SK-N-SH (cell line): ENCODE data around the gene SLC10A6. TPM values are rescaled to one million over a fixed set of nuclear protein-coding genes. Genes with fewer than 3 reads are reported as not detected.

ENCODE experiments used
- CTCF ChIA-PET: fragments of 300-600, 350-600 bp; formaldehyde crosslinking; extraction: SDS; loops from one replicate; lab custom pipeline; 2021; lab: Yijun Ruan, JAX
- POLR2A ChIA-PET: fragments of 350-600 bp; sonication (Branson Sonifier 250); formaldehyde crosslinking; extraction: SDS; loops from one replicate; lab custom pipeline; 2020; ENCODE audit warnings: antibody characterized with exemption, inconsistent platforms; lab: Yijun Ruan, JAX
- DNase-seq: peaks from one replicate; pipeline ENCODE4 v3.0.0; 2012
- H2AFZ ChIP-seq: fragments of 200-600 bp; sonication (generic); 2 replicates; pipeline ENCODE4 v1.8.1; 2016; ENCODE audit warnings: antibody characterized with exemption, mild to moderate bottlenecking, low read depth
- H3F3A ChIP-seq: fragments of 200-600 bp; sonication (generic); replicated peaks from 2 replicates; pipeline ENCODE3; 2016; ENCODE audit warnings: antibody characterized with exemption, mild to moderate bottlenecking; ENCODE audit not compliant: insufficient read depth
- H3K27ac ChIP-seq, 2 experiments: fragments of 200-500 bp in 1 of 2; fragments of 200-600 bp in 1 of 2; sonication (Bioruptor generic) in 1 of 2; sonication (generic), shearing (Covaris generic) in 1 of 2; 2 replicates each; pipeline versions ENCODE4 v1.5.1 to v1.6.1; 2014 to 2016; ENCODE audit warnings: low read depth in 2 of 2, inconsistent platforms in 1 of 2, low read length in 1 of 2, mild to moderate bottlenecking in 1 of 2, mixed read lengths in 1 of 2
- H3K27me3 ChIP-seq: fragments of 200-600 bp; sonication (generic), shearing (Covaris generic); 2 replicates; pipeline ENCODE4 v1.6.1; 2016; ENCODE audit warnings: mixed run types; ENCODE audit not compliant: insufficient read depth
- H3K36me3 ChIP-seq, 2 experiments: fragments of 200-500 bp in 1 of 2; fragments of 200-600 bp in 1 of 2; sonication (Bioruptor generic) in 1 of 2; sonication (generic) in 1 of 2; replicated peaks in 1 of 2; 2 replicates each; pipeline versions ENCODE3 to v1.5.1; 2014 to 2016; ENCODE audit warnings: low read length in 1 of 2, mild to moderate bottlenecking in 1 of 2; ENCODE audit not compliant: insufficient read depth in 2 of 2, control insufficient read depth in 1 of 2
- H3K4me1 ChIP-seq, 2 experiments: fragments of 200-500 bp in 1 of 2; fragments of 200-600 bp in 1 of 2; sonication (Bioruptor generic) in 1 of 2; sonication (generic), shearing (Covaris generic) in 1 of 2; 2 replicates each; pipeline versions ENCODE4 v1.5.1 to v1.6.1; 2014 to 2016; ENCODE audit warnings: low read depth in 1 of 2, low read length in 1 of 2, mixed run types in 1 of 2; ENCODE audit not compliant: insufficient read depth in 2 of 2, control insufficient read depth in 1 of 2
- H3K4me2 ChIP-seq: fragments of 200-600 bp; sonication (generic), shearing (Covaris generic); 2 replicates; pipeline ENCODE4 v1.6.1; 2017; ENCODE audit warnings: mixed run types
- H3K4me3 ChIP-seq, 2 experiments: fragments of 200-500 bp in 1 of 2; fragments of 200-600 bp in 1 of 2; sonication (Bioruptor generic) in 1 of 2; sonication (generic), shearing (Covaris generic) in 1 of 2; 2 replicates each; pipeline versions ENCODE4 v1.5.1 to v1.8.1; 2014 to 2016; ENCODE audit warnings: low read depth in 2 of 2, inconsistent platforms in 1 of 2, low read length in 1 of 2, mild to moderate bottlenecking in 1 of 2, mixed read lengths in 1 of 2, moderate library complexity in 1 of 2
- H3K79me2 ChIP-seq: fragments of 200-600 bp; sonication (generic); 2 replicates; pipeline ENCODE4 v1.8.1; 2017; ENCODE audit warnings: mild to moderate bottlenecking; ENCODE audit not compliant: insufficient read depth
- H3K9ac ChIP-seq: fragments of 200-600 bp; sonication (generic); 2 replicates; pipeline ENCODE4 v1.6.1; 2017; ENCODE audit warnings: mixed run types
- H3K9me2 ChIP-seq: fragments of 200-600 bp; sonication (generic); 2 replicates; pipeline ENCODE4 v1.6.1; 2017; ENCODE audit warnings: mixed run types
- H3K9me3 ChIP-seq: fragments of 200-600 bp; sonication (generic); 2 replicates; pipeline ENCODE4 v1.6.1; 2017; ENCODE audit warnings: mixed run types, mild to moderate bottlenecking, moderate library complexity
- H4K20me1 ChIP-seq: fragments of 200-600 bp; sonication (generic); 2 replicates; pipeline ENCODE4 v1.6.1; 2017; ENCODE audit warnings: mild to moderate bottlenecking, mixed run types; ENCODE audit not compliant: insufficient read depth
- CHD2 ChIP-seq: fragments of 150-350 bp; IDR thresholded peaks from 2 replicates; pipeline ENCODE4 v1.6.1; 2018; ENCODE audit warnings: low read length; ENCODE audit not compliant: partially characterized antibody
- EZH2phosphoT487 ChIP-seq: fragments of 200-600 bp; sonication (generic); IDR thresholded peaks from 2 replicates; pipeline ENCODE4 v1.6.1; 2017; ENCODE audit warnings: low read depth, mixed run types, mild to moderate bottlenecking, antibody characterized with exemption, moderate library complexity, borderline replicate concordance
- FOSL2 ChIP-seq: IDR thresholded peaks from 2 replicates; pipeline ENCODE4 v1.4.0; 2012; ENCODE audit warnings: low read depth, mild to moderate bottlenecking, moderate library complexity, borderline replicate concordance
- NFIC ChIP-seq: IDR thresholded peaks from 2 replicates; pipeline ENCODE4 v1.4.0; 2012; ENCODE audit warnings: borderline replicate concordance
- RXRA ChIP-seq: IDR thresholded peaks from 2 replicates; pipeline ENCODE4 v1.4.0; 2012; ENCODE audit warnings: low read depth, mild to moderate bottlenecking, borderline replicate concordance
- SMC3 ChIP-seq: IDR thresholded peaks from 2 replicates; pipeline ENCODE4 v1.6.1; 2012; ENCODE audit warnings: low read depth, low read length, improper control_type of control experiment
- TCF12 ChIP-seq: IDR thresholded peaks from 2 replicates; pipeline ENCODE4 v1.4.0; 2012
- TEAD4 ChIP-seq: IDR thresholded peaks from 2 replicates; pipeline ENCODE4 v1.4.0; 2012; ENCODE audit warnings: mild to moderate bottlenecking, borderline replicate concordance; ENCODE audit not compliant: insufficient read depth
- YY1 ChIP-seq: IDR thresholded peaks from 2 replicates; pipeline ENCODE4 v1.4.0; 2012; ENCODE audit warnings: low read depth, mild to moderate bottlenecking
- WGBS: methylation state at CpG from one replicate; pipeline ENCODE4 v1.1.6; 2017; ENCODE audit warnings: low lambda C conversion rate; 5-methylcytosine and 5-hydroxymethylcytosine counted together
- polyA plus RNA-seq, 3 experiments: library from polyadenylated mRNA; depleted of rRNA; stranded (reverse); fragments of >200 nt; gene quantifications; 2 replicates each; pipeline ENCODE4 v1.2.3, GENCODE V29; 2012
- TF ChIP-seq, protein P1 (sequence below): IDR thresholded peaks from 2 replicates; pipeline ENCODE4 v1.4.0; 2012; ENCODE audit warnings: low read depth
- TF ChIP-seq, protein P2 (sequence below): IDR thresholded peaks from 2 replicates; pipeline ENCODE4 v1.4.0; 2012; ENCODE audit warnings: low read depth, borderline replicate concordance
- TF ChIP-seq, protein P3 (sequence below): fragments of 150-350 bp; IDR thresholded peaks from 2 replicates; pipeline ENCODE4 v1.6.1; 2017; ENCODE audit warnings: antibody characterized with exemption, low read length, low read depth, borderline replicate concordance
- TF ChIP-seq, protein P4 (sequence below): fragments of 200-600 bp; sonication (generic); IDR thresholded peaks from 2 replicates; pipeline ENCODE4 v1.6.1; 2017; ENCODE audit warnings: antibody characterized with exemption, mild to moderate bottlenecking, moderate library complexity

Gene SLC10A6
- polyA plus RNA-seq, 1 of the 3 experiments (the other 2 are of a cell fraction), result not detected

DNA sequence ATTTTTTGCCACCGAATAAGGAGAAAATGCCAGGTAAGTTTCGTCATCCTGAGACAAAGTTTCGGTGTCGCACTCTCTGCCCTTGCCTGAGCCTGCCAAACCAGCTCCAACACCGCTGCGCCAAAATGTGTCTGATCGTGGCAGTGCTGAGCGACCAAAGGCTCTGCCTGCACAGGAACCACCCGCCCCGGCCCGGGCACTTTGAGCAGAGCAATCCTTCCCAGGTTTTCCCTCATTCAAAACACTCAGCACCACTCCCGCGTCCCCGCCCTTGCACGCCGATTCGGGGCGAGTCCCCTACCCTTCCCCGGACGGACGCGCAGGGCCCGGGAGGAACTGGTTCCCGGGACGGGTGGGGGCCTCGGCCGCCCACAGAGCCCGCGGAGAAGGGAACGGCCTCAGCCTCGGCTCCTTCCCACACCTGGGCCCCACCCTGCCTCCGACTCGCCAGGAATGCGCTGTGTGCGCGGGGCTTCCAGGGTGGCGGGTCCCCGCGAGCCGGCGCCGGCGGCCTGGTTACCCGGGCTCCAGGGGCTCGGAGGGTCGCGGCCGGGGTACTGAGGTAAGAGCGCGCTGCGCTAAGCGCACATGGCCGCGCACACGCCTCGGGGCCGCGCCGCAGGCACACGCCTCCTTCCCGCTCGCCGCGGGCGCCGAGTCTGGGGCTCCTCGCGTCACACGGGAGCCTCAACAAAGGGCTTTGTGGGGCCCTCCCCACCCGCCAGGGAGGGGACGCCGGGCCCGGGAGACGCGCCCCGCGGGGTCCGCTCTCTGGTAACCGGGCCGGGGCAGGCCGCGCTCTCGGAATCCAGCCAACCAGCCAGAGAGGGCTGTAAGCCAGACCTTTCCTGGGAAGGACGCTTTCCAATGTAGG is 42.8 kb upstream of the SLC10A6 start, which contains the start of gene C4orf36:
C4orf36 (minus strand) TSS at position 661 of the 874 bp plus-strand sequence. CDS start 902 bp downstream, outside the sequence.
- H3K4me3 ChIP-seq, result peak within 1 kb of the TSS; percentile 78 to 82
- H3K36me3 ChIP-seq, result no peaks in the 10 kb centered on the region
- CTCF ChIA-PET, result interaction anchor here (0.8 to 21.7 kb wide), 6 partner anchors 19 to 394 kb away, joined by 3 to 294 read pairs (median 3); partner anchors contain the start of gene PTPN13
- no peaks in the 10 kb centered on the region for H3K9me3 ChIP-seq
- 29% methylated on average over 11 of the region's 84 CpGs for WGBS
- H3K79me2 ChIP-seq, result no peaks in the 10 kb centered on the region
- peak within 1 kb of the TSS; percentile 93 for H2AFZ ChIP-seq
- TF ChIP-seq TCF12 (no peak), TEAD4 (0 out of 2 replicates have a peak, but pooled peaks have one; percentile 20), NFIC (peak; percentile 81), CHD2 (peak; percentile 11), SMC3 (peak; percentile 15; the same call in 1 of the 2 replicates)
- TF ChIP-seq, protein P1, sequence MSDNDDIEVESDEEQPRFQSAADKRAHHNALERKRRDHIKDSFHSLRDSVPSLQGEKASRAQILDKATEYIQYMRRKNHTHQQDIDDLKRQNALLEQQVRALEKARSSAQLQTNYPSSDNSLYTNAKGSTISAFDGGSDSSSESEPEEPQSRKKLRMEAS, result no peak
- TF ChIP-seq, protein P2, sequence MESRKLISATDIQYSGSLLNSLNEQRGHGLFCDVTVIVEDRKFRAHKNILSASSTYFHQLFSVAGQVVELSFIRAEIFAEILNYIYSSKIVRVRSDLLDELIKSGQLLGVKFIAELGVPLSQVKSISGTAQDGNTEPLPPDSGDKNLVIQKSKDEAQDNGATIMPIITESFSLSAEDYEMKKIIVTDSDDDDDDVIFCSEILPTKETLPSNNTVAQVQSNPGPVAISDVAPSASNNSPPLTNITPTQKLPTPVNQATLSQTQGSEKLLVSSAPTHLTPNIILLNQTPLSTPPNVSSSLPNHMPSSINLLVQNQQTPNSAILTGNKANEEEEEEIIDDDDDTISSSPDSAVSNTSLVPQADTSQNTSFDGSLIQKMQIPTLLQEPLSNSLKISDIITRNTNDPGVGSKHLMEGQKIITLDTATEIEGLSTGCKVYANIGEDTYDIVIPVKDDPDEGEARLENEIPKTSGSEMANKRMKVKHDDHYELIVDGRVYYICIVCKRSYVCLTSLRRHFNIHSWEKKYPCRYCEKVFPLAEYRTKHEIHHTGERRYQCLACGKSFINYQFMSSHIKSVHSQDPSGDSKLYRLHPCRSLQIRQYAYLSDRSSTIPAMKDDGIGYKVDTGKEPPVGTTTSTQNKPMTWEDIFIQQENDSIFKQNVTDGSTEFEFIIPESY, result no peak
- TF ChIP-seq, protein P3, sequence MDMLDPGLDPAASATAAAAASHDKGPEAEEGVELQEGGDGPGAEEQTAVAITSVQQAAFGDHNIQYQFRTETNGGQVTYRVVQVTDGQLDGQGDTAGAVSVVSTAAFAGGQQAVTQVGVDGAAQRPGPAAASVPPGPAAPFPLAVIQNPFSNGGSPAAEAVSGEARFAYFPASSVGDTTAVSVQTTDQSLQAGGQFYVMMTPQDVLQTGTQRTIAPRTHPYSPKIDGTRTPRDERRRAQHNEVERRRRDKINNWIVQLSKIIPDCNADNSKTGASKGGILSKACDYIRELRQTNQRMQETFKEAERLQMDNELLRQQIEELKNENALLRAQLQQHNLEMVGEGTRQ, result no peak
- peak; percentile 87 for DNase-seq
- no peaks in the 10 kb centered on the region for H3K27me3 ChIP-seq
- H3K9ac ChIP-seq, result peak within 1 kb of the TSS; percentile 77
- H4K20me1 ChIP-seq, result no peaks in the 10 kb centered on the region
- H3F3A ChIP-seq, result peaks cover 16% of the 10 kb centered on the region
- H3K4me1 ChIP-seq, result peaks cover 3 to 8% of the 10 kb centered on the region in 2 experiments; a peak in 2 of 4 replicates
- 0 out of 4 replicates have a peak within 1 kb of the TSS, but pooled peaks of 1 of the 2 experiments have one; percentile 29 for H3K27ac ChIP-seq
- H3K4me2 ChIP-seq, result peak within 1 kb of the TSS; percentile 91
- POLR2A ChIA-PET, result interaction anchor here (0.7 kb wide), 1 partner anchor 306 kb away, joined by 3 read pairs; no protein-coding TSS in a partner anchor
- H3K9me2 ChIP-seq, result no peaks in the 10 kb centered on the region

DNA sequence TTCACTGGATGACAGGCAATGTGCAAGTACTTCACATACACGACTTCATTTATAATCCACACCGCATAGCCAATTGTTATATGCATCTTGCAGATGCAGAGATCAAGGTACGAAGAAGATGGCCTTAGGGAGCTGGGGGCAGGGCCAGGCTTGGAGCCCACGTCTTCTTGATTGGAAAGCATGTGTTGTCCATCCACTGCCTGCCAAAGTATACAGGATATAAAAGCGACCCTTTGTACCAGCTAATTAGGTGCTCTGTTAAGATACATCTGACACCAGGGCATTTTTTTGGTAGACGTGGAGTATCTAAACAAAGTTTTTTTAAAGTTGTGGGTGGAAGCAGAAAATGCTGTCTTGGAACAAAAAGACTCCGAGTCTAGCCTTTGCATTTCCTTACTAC is 41.6 kb upstream of the SLC10A6 start:
- WGBS, result 94% methylated on average over 7 of the region's 7 CpGs
- no peak for DNase-seq
- Histone ChIP-seq H3K36me3 (no peaks in the 10 kb centered on the region), H3K27ac (no peak overlapping the region), H3K9ac (no peak overlapping the region), H3K79me2 (no peaks in the 10 kb centered on the region), H3K4me1 (peaks cover 0 to 8% of the 10 kb centered on the region in 2 experiments; a peak in 1 of 4 replicates), H2AFZ (no peak overlapping the region), H3K4me2 (no peak overlapping the region), H3K4me3 (no peak overlapping the region), H3K9me2 (no peaks in the 10 kb centered on the region), H4K20me1 (no peaks in the 10 kb centered on the region), H3K9me3 (no peaks in the 10 kb centered on the region), H3F3A (peaks cover 10% of the 10 kb centered on the region), H3K27me3 (no peaks in the 10 kb centered on the region)
- CTCF ChIA-PET, result interaction anchor here (21.7 kb wide), 1 partner anchor 392 kb away, joined by 294 read pairs; no protein-coding TSS in a partner anchor
- POLR2A ChIA-PET, result no interaction called here
- TF ChIP-seq TCF12 (no peak), EZH2phosphoT487 (no peak), FOSL2 (no peak), RXRA (no peak), YY1 (no peak)
- TF ChIP-seq, protein P4, sequence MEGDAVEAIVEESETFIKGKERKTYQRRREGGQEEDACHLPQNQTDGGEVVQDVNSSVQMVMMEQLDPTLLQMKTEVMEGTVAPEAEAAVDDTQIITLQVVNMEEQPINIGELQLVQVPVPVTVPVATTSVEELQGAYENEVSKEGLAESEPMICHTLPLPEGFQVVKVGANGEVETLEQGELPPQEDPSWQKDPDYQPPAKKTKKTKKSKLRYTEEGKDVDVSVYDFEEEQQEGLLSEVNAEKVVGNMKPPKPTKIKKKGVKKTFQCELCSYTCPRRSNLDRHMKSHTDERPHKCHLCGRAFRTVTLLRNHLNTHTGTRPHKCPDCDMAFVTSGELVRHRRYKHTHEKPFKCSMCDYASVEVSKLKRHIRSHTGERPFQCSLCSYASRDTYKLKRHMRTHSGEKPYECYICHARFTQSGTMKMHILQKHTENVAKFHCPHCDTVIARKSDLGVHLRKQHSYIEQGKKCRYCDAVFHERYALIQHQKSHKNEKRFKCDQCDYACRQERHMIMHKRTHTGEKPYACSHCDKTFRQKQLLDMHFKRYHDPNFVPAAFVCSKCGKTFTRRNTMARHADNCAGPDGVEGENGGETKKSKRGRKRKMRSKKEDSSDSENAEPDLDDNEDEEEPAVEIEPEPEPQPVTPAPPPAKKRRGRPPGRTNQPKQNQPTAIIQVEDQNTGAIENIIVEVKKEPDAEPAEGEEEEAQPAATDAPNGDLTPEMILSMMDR, result no peak
